GM10266 (cell line): Measurements from ENCODE around the gene PPM1H.

Source experiments
- DNase-seq: peaks from one replicate; pipeline ENCODE4 v3.0.0; 2012; ENCODE audit errors: extremely low spot score
- TF ChIP-seq, protein P1 (sequence below): IDR thresholded peaks from 2 replicates; pipeline ENCODE4 v1.5.1; 2012; ENCODE audit warnings: mild to moderate bottlenecking, low read depth; ENCODE audit not compliant: control insufficient read depth, insufficient read depth; ENCODE audit errors: missing control alignments

PPM1H gene

DNA sequence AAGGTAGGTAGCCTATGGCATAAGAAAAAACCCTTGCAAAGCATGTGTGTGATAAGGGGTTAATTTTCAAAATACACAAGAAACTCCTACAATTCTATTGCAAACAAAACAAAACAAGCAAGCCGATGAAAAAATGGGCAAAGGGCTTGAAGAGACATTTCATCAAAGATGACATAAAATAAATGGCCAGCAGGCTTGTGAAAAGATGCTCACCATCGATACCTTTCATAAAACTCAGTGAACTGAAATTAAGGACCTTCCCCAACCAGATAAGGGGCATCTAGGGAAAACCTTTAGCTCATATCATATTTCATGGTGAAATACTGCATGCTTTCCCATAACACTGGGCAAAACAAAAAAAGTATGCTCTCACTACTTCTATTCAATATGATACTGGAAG lies 131.2 kb downstream of the PPM1H start:
- TF ChIP-seq, protein P1, sequence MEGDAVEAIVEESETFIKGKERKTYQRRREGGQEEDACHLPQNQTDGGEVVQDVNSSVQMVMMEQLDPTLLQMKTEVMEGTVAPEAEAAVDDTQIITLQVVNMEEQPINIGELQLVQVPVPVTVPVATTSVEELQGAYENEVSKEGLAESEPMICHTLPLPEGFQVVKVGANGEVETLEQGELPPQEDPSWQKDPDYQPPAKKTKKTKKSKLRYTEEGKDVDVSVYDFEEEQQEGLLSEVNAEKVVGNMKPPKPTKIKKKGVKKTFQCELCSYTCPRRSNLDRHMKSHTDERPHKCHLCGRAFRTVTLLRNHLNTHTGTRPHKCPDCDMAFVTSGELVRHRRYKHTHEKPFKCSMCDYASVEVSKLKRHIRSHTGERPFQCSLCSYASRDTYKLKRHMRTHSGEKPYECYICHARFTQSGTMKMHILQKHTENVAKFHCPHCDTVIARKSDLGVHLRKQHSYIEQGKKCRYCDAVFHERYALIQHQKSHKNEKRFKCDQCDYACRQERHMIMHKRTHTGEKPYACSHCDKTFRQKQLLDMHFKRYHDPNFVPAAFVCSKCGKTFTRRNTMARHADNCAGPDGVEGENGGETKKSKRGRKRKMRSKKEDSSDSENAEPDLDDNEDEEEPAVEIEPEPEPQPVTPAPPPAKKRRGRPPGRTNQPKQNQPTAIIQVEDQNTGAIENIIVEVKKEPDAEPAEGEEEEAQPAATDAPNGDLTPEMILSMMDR, result no peak
- no peak for DNase-seq

DNA sequence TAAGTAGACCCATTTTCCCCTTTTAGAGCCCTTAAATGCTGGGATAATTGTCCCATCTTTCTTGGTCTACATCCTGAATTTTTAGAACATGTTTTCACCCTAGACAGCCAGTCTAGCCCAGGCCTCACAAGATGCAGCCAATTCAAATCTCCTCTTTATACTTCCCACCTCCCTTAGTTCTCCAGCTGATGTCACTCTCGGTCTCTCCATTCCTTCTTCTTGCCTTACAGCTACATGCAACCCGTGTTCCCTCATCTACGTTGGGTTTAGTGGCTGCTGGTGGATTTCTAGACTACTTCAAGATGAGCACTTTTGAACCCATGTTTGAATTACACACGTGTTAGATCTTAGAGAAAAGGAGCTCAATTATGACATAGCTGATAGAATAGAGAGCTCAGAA lies 132.0 kb downstream of the PPM1H start:
- TF ChIP-seq, protein P1, result no peak
- DNase-seq, result no peak

DNA sequence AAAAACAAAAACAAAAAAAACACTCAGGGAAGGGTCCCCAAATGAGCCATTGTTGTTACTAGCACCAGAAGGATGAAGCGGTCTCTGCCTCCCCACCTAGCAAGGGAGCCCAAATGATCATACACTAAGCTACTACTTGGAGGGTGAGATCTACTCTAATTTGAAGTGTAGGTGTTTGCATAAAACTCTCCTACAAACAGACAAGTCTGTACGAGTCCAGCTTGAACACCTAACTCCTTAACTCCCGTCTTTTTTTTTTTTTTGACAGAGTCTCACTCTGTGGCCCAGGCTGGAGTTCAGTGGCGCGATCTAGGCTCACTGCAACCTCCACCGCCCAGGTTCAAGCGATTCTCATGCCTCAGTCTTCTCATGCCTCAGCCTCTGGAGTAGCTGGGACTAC lies 132.6 kb downstream of the PPM1H start:
- no peak for DNase-seq
- TF ChIP-seq, protein P1, result no peak

DNA sequence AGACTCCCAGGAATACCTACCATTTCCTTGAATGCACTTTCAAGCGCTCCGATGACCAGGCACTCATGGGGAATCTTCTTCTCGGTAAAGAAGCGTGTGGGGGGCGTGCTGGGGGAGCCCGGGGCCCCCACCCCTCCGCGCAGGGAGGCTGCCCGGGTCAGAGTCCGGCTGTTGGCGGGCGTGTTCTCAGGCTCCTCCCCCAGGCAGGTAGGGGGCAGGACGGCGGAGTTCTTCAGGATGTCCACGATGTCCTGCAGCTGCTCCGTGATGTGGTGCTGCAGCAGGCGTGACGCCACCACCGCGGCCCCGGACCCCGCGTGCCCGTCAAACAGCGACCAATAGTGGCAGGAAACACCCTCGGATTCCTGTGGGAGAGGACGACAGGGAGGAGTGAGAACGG lies 133.2 kb downstream of the PPM1H start:
- no peak for DNase-seq
- TF ChIP-seq, protein P1, result no peak

DNA sequence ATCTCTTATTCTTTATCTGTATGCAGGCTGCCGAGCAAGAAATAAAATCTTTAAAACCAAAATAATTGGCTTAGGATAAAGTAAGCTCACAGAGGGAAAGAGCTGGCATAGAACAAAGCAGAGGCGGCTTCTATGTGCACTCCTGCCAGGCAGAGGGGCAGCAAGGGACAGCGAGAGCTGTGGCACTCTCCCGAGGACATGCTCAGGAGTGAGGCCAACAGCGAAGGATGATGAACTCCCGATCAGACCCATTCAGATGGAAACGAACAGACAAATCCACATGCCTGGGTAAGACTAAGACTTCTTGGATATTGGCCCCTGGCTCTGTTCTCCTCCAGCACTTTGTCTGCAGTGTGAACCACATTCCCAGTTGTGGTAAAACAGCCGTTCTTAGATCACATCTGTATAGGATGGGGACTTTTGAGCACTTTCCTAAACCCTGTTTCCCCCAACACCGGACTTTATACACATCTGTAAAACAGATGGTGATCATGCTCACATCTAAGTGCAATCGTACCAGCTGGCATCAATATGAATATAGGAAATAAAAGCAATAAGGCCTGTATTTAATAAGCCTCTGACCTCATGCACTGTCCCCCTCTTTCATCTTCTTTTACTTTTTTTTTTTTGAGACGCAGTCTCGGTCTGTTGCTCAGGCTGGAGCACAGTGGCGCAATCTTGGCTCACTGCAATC lies 134.1 kb downstream of the PPM1H start:
- TF ChIP-seq, protein P1, result no peak
- DNase-seq, result no peak

DNA sequence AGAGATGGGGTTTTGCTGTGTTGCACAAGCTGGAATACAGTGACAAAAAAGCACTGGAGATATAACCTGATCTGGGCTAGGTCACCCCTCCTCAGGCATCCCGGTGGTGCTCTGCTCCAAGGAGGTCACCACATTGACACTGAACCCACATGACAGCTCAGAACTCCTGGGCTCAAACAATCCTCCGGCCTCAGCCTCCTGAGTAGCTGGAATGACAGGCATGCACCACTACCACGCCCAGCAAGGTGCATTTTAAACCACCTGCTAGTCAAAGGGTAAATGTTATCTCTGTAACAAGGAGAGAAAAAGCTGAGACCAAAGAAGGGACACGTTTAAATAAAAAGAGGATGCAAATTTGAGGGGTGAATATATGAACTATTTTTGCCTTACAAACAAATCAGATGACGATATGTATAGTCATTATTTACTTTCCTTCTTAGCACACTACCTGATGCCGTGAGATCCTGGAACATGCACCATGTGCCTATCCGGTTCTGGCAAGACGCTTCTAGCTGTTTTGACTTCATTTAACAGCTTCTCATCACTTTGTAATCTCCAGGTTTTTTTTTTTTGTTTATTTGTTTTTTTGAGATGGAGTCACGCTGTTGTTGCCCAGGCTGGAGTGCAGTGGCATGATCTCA lies 135.1 kb downstream of the PPM1H start:
- DNase-seq, result no peak

More for the DNA sequence above, 135.1 kb downstream of the PPM1H start:
- TF ChIP-seq, protein P1, result no peak
